GM21447 (cell line): ENCODE results near the gene MIOX.

ENCODE experiments used
- ATAC-seq: cut with Tn5 transposase; IDR thresholded peaks from one replicate; pipeline ENCODE4 v1.9.1; 2021; ENCODE audit not compliant: unreplicated experiment

MIOX gene

DNA sequence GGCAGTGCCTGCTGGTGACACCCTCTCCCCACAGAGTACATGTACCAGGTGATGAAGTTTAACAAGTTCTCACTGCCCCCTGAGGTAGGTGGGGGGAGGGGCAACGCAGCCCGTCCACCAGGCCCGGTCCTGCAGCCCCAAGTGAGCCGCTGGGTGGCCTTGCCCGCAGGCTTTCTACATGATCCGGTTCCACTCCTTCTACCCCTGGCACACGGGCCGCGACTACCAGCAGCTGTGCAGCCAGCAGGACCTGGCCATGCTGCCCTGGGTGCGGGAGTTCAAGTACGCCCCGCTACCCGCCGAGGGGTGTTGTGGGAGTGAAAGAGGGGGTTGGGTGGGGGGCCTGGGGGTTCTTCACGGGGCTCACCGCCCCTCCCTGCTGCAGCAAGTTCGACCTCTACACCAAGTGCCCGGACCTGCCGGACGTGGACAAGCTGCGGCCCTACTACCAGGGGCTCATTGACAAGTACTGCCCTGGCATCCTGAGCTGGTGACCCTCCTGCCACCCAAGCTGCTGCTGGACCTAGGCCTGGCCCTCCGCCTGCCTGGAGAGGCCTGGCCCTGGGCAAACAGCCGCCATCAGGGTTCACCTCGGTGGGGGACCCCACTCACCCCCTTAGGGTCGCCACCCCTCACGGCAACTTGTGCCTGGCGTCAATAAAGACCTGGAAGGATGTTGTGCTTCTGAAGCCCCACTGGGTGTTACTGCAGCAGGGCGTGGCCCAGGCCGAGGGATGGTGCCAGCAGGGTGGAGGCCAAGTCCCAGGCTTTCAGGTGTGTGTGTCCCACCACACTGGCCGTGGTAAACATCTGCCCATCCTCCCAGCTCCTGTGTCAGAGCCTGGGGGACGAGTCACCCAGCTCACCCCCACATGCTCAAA is 2.9 kb downstream of the MIOX start:
- no peak for ATAC-seq

GRCh38 chr22:50490531-50491308 is 4.1 kb downstream of the MIOX start:
- ATAC-seq, result no peak

DNA sequence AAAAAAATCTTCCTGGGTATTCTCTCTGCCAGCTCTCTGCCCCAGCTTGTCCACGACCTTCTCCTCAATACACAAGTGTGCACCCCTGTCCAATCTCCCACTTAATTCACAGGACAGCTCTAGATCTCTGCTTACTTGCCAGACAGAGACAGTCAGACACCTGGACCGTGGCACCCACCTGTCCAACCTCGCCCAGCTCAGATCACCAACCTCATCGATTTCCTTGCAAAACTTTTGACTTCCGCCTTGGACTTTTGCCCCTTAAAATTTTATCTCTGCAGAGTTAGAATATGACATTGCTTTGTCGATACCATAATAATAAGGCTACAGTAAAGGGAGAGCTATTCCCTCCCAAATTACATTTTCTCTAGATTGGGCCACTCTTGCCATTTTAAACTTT is 10.4 kb downstream of the MIOX start:
- no peak for ATAC-seq

GRCh38 chr22:50498322-50498890 is 11.7 kb downstream of the MIOX start:
- no peak for ATAC-seq

- ATAC-seq, result no peak
These were observed 13.8 kb downstream of the MIOX start for GRCh38 chr22:50500452-50500851.

- no peak for ATAC-seq
These were observed 15.4 kb downstream of the MIOX start for GRCh38 chr22:50502096-50502495.

GRCh38 chr22:50502628-50503474 is 16.2 kb downstream of the MIOX start:
- no peak for ATAC-seq

GRCh38 chr22:50503475-50504145 is 17.0 kb downstream of the MIOX start:
- no peak for ATAC-seq

- ATAC-seq, result no peak
These were observed 17.9 kb downstream of the MIOX start for GRCh38 chr22:50504369-50505211.

- no peak for ATAC-seq
These were observed 18.7 kb downstream of the MIOX start for GRCh38 chr22:50505276-50505775.

DNA sequence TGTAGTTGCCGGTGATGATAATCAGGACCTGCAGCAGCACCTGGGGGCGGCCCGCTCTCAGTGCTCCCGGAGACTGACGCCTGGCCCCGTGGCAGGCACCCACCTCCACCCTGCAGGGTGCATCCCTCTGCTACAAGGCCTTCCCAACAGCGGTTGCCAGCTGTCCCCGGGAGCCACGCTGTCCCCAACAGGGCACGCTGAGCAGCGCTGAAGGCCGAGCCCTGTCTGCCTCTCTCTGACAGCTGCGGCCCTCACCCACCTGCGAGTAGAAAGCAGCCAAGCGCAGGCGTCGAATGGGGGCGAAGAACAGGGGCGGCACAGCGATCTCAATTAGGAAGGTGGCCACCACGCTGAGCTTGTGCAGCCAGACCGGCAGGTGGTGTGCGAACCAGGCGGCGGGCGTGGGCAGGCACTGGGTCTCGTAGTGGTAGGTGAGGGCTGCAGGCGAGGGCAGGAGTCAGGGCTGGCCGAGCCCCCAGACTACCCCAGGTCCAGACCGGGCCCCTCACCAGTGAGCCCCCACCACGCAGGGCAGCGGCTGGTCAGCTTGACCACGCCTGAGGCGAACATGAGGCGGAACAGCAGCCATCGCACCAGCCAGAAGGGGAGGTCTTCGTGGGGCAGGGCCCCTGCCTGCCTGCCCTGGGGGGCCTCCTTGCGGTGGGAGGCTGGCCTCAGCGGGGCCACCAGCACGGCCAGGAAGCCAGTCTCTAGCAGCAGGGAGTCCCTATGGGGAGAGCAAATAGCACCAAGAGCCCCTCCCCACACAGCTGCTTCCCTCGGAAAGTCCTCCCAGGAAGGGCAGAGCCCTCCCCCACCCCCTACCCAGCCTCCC is 19.3 kb downstream of the MIOX start:
- ATAC-seq, result no peak

DNA sequence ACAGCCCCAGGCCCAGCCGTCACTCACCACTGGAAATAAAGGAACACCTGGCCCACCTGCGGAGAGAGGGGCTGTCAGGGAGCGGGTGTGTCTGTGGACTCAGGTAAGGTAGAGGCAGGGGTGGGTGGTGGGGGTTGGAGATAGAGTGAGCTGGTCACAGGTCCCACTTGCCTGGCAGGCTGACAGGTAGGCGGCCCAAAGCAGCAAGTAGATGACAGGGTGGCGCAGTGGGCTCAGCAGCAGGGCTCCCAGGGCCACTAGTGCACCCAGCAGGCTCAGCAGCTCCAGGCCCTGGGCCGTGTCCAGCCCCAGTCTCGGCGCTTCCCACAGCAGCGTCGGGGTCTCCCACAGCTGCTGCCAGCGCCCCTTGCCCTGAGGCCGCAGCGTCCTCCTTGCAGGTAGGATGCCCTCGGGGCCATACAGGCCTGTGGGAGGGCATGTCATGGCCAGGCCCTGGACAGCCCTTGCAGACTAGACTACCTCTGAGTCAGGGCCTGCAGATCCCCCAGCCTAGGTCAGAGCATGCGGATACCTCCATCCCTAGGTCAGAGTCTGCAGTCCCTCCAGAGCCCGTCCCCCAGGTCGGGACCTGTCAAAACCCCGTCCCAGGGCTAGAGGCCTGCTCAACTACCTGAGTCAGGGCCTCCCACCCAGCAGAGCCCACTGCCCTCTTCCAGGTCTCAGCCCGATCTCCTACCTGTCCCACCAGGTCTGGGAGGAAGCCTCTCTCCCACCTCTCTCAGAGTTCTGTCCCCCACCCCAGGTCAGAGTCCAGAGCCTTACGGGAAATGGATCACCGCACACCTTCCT is 20.2 kb downstream of the MIOX start:
- peak; percentile 4 for ATAC-seq

GRCh38 chr22:50507421-50507990 is 20.8 kb downstream of the MIOX start, which contains the start of gene LMF2:
Gene LMF2 (minus strand): TSS chr22:50507702. CDS start chr22:50507675, 27 bp downstream.
- ATAC-seq, result peak; percentile 44

DNA sequence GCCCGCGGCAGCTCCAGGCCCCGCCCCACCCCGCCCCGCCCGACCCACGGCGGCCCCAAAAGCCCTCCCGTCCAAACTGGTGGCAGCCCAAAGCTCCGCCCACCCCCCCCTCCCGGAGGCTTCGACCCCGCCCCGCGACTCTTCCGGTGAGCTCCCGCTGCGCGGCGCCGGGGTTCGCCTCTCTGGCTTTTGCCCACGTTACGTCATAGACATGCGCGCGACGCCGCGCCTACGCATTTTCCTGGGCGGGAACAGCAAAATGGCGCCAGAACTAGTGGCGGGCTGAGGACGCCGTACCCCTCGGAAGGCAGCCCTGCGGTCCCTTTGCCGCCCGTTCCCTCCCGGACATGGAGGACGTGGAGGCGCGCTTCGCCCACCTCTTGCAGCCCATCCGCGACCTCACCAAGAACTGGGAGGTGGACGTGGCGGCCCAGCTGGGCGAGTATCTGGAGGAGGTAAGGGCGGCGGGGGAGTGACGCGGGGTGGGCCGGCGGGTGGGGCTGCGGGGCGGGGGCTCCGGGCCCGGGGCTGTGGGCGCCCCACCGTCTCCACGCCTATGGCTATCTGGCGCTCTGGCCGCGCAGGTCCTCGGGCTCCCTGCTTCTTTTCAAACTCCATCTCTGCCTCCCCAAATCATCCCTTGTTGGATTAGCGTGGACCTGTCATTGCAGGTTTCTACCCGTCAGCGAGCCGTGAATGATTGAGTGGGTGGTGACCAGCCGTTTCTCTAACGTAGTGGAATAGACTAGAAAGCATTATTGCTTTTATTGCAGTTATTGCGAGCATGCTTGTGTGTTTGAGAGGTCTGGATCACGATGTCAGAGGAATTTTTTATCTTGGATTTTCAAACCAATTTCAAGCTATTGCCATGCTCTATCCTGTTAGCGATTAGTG is 21.6 kb downstream of the MIOX start, which contains the start of gene NCAPH2:
Gene NCAPH2, plus strand, starts transcription at position 234 of the 894 bp plus-strand sequence. Its CDS starts 114 bp downstream, at position 348.
- ATAC-seq, result peak; percentile 59

DNA sequence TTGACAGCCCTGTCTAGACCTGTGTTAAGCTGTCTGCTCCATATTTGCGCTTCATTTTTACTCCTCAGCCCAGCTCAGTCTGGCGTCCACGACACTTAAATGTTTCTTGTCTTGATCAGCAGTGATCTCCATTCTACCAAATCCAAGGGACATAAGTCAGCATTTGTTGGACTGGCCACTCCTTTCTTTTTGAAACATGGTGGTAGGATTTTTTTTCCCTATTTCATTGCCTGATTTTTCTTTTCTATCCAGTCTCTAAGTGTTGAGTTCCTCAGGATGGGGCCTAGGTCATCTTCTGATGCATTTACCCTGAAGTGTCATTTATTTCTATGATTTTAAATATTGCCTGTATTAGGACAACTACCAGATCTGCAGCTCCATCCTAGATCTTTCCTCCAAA is 22.2 kb downstream of the MIOX start:
- ATAC-seq, result no peak

- no peak for ATAC-seq
These were observed 26.5 kb downstream of the MIOX start for GRCh38 chr22:50513175-50513574.
